Ureter (tissue), 1 donor: ENCODE measurements around the gene ETDC. TPM values are rescaled to one million over a fixed set of nuclear protein-coding genes. Genes with fewer than 3 reads are reported as not detected.
"Not testable (repeated sequence)": the region's sequence is repeated elsewhere in the genome, so short reads cannot be mapped to it uniquely, and the experiment has no call there.

Experiments used
- DNase-seq: peaks from one replicate; pipeline ENCODE4 v3.0.0-alpha.2; 2020; ENCODE audit warnings: low spot score
- total RNA-seq: library from RNA; stranded (reverse); gene quantifications from one replicate; pipeline ENCODE4 v1.2.4, GENCODE V29; 2023
- donor health status: DM: yes; HTN: yes; CAD: no.

Gene ETDC
- not detected for total RNA-seq

DNA sequence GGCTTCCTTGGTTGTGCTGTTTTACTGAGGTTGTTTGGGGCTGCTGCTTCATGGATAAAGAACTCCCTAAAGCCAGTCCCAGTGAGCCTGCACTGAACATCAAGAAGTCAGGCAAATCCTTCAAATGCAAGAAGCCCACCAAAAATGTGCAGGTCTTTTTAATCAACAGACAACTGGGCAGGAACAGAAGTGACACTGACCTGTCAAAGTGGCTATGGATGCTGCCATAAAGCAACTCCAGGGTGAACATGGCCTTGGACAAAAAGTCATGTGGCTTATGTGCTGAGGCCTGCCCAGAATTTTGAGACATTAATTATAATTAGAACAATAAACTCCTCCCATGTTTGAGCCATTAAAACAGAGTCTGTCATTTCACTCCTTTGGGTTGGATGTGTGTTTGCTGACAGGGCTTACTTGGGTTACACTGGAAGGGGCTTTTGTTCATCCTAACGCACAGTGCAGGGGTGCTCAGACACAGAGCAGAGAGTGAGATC, at the start of gene ETDC:
Gene ETDC (plus strand): TSS at position 51 of the 494 bp plus-strand sequence. CDS start 0 bp downstream, at position 51.
- no peak for DNase-seq

DNA sequence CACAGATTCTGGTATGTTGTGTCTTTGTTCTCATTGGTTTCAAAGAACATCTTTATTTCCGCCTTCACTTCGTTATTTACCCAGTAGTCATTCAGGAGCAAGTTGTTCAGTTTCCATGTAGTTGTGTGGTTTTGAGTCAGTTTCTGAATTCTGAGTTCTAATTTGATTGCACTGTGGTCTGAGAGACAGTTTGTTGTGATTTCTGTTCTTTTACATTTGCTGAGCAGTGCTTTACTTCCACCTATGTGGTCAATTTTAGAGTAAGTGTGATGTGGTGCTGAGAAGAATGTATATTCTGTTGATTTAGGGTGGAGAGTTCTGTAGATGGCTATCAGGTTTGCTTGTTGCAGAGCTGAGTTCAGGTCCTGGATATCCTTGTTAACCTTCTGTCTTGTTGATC, 48.3 kb upstream of the ETDC start:
- not testable (repeated sequence) for DNase-seq

DNA sequence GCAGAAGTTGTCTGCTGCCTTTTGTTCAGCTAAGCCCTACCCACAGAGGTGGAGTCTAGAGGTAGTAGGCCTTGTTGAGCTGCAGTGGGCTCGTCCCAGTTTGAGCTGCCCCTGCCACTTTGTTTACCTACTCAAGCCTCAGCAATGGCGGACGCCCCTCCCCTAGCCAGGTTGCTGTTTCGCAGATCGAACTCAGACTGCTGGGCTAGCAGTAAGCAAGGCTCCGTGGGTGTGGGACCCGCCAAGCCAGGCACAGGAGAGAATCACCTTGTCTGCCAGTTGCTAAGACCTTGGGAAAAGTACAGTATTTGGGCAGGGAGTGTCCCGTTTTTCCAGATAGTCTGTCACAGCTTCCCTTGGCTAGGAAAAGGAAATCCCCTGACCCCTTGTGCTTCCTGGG, 45.9 kb upstream of the ETDC start:
- DNase-seq: not testable (repeated sequence)

DNA sequence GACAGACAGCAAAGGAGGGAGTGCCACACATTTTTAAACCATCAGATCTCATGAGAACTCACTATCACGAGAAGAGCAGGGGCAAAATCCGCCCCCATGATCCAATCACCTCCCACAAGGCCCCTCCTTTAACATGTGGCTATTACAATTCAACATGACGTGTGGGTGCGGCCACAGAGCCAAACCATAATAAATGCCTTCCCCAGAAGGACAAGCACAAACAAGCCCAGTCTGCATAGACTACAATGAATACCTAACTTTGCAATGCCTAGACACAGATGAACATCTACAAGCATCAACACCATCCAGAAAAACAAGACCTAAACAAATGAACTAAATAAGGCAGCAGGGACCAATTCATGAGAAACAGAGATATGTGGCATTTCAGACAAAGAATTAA, 45.1 kb upstream of the ETDC start:
- no peak for DNase-seq

DNA sequence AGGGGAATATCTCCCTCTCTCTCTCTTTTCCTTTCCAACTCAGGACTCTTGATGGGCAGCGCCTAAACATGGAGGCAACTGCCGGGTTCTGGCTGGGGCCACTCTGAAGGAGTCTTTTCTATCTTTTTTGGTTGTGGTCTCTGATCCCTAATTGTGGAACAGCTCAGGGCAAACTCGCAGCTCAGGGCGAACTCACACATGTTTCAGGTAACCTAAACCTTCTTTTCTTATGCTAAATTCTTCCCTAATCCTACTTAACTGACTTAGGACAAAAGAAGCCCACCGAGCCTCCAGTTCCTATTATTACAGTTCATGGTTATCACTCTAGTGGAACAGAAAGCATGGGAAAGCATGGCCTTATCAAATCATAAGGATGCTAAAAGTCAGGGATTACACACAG, 36.1 kb upstream of the ETDC start:
- no peak for DNase-seq

DNA sequence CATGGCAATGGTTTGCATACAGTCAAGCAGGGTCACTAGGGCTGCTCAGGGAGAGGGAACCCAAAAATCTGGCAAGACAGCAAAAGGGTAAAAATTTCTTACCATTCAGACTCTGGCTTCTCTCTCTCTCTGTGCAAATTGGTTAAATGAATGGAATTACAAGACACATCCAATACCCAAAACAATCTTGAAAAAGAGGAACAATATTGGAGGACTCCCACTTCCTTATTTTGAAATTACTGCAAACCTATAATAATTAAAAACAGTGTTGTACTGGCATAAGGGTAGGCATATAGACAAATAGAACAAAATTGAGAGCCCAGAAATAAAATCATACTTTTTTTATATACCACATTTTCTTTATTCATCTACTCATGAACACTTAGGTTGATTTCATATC, 33.3 kb upstream of the ETDC start:
- no peak for DNase-seq

DNA sequence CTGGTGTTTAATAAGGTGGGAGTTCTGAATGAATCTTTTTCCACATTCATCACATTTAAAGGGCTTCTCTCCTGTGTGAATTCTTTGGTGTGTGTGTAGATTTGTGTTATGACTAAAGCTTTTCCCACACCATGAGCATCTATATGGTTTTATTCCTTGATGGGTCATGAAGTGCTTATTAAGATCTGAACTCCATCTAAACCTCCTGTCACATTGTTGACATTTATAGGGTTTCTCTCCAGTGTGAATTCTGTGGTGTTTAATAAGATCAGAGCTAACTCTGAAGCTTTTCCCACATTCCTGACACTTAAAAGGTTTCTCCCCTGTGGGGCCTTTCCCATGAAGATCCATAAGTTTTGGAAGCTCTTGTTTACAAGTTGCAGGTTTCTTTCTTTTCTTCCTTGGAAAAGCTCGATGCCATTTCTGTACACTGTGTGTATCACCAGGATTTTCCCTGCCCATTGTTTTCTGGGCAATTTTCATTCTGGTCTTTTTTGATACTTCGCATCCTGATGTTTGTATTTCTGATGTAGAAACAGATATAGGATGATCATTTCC, 21.9 kb upstream of the ETDC start:
- DNase-seq: no peak

DNA sequence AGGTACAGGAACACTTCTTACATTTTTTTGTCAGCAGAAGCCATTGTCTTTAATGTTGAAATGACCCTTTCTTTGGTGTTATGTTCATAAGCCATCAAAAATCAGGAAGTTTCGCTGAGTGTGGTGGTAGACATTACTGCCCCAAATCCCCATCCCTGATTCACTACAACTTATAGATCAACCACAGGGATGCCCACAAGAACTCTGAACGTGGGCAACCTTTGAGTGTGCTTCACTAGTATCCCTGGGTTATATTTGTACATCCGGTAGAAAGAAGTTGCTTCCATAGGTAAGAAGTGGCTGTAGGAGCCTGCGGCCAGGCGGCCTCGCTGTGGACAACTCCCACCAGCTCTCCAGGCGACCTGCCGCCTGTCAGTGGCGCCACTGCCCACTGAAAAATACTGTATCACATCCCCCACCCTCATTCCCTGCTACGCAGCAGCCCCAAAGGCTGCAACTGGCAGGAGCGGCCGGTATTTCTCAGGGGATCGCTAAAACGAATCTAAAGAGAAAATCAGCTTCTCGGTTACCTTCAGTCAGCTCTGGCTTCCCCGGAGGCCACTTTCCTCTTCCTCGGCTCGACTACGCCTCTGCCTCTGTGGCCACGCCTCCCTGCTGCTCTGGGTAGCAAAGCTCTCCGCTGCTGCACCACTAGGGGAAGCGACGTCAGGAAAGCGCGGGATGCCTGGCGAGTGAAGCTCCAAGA, 13.9 kb upstream of the ETDC start:
- DNase-seq: peak; percentile 46

DNA sequence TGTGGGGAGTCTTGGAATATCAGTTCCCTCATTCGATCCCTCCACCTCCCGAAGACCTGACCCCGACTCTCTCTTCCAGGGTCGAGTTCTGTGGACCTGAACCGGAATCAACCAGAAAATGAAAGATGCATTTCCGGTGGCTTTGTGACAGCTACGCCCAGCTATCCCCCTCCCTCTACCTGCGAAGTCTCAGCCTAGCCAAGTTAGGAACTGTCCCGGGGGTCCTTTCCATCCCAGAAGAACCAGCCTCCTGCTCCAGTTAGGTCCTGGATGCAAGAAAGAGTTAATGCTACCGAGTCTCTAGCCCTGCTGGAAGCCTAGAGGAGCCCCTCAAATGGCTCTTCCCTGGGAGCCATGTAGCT, 13.4 kb upstream of the ETDC start:
- no peak for DNase-seq

DNA sequence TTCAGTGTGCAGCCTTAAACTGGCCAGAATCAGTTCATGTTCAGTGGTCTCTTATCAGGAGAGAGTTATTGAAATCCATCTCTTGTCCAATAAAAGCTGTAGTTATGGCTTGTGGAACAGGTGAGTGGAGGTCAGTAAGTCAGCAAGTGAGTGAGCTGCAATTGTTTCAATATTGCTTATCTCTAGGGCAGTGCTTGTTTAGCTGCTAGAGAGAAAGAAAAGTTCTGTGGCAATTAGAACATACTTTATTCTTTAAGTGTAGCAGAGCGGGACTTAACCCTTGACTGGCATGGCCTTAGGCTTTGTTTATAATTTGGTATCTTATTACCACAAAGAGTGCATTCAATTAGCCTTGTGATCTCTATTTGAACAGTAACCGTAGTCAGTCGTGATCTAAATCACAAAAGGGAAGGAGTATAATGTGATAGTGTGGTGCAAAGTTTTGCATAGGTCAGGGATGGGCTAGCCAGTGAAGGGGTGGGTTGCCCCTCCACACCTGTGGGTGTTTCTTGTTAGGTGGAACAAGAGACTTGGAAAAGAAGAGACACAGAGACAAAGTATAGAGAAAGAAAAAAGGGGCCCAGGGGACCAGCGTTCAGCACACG, 6.9 kb upstream of the ETDC start:
- no peak for DNase-seq

DNA sequence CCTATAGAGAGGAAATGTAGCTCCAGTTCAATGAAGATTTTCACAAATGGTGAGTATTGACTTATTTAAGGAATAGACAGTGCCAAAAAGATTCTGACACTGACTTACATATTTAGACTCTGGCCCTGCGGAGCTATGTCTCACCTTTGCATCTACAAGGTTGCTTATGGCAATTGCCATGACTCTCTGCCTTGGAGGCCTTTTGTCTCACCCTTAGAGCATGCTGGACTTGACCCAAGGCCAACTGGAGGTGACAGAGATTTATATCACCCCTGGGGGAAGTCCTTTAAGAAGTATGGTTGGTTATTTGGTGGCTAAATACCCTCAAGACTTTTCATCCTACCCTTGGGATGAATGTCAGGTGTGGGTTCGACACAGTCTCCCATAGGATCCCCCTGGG, 4.5 kb upstream of the ETDC start:
- DNase-seq: no peak

DNA sequence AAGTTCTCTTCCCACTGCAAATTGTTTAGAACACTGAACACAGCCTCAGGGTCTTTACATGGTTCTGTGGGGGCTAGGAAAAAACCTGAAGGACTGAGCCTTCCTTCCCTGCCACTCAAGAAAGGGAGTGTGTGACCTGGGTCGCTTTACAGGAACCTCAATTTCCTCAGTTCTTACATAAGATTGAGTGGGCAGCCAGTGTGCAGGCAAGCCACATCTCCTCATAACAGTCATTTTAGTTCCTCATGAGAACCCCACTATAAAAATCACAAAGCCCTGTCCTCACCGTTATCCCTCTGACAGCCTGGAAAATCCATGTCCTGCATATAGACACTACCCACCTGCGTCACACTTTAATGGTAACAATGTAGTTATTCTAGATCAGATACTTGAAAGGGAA, 2.1 kb upstream of the ETDC start:
- DNase-seq: no peak

DNA sequence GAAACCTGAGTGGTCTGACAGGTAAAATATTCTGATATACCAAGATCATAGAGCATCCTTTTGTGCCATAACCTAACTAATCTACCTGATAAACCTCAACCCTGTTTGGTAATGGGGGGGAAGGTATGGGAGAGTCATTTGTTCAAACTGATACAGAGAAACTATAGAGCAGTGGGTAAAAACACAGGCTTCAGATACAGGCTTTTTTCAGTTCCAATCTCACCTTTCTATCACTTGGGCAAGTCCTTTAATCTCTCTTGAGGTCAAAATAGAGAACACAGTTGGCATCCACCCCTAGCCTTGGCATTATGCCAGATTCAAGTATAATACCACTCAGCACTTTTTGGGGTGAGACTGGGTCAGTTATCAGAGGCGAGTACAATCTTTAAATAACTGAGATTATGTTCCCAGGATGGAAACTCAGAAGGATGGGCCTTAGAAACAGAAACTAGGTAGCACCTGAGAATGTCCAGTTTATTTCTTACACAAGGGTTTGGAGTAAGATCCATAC, 880 bp upstream of the ETDC start:
- DNase-seq: no peak

DNA sequence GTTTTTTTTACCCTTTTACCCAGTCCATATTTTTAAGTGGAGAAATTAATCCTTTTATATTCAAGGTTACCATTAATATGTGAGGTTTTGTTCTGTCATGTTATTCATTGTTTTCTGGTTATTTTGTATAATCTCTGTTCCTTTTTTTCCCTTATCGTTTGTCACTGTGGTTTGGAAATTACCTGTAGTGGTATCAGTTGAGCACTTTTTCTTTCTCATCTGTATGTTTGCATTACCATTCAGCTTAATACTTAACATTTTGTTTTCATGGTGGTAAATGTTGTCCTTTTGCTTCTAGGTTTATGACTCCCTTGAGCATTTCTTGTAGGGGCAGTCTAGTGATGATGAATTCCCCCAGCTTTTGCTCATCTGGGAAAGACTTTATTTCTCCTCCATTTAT, 6.6 kb downstream of the ETDC start:
- no peak for DNase-seq

DNA sequence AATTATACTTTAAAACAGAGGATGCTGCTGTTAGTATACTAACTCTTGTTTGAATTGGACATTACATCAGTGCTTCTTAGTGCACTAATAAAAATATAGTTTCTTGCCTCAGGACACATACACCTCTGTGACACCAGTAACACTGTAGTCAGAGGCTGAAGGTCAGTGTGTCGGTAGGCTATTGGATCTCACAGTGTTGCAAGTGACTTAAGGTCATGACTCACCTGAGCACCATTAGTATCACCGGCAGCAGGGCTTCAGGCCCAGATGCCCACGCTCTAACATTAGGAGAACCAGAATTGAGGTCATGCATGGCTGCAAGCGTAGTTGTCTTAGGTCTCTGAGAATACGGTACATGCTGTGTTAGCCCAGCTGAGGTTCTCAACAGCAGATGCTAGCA, 15.2 kb downstream of the ETDC start:
- no peak for DNase-seq

DNA sequence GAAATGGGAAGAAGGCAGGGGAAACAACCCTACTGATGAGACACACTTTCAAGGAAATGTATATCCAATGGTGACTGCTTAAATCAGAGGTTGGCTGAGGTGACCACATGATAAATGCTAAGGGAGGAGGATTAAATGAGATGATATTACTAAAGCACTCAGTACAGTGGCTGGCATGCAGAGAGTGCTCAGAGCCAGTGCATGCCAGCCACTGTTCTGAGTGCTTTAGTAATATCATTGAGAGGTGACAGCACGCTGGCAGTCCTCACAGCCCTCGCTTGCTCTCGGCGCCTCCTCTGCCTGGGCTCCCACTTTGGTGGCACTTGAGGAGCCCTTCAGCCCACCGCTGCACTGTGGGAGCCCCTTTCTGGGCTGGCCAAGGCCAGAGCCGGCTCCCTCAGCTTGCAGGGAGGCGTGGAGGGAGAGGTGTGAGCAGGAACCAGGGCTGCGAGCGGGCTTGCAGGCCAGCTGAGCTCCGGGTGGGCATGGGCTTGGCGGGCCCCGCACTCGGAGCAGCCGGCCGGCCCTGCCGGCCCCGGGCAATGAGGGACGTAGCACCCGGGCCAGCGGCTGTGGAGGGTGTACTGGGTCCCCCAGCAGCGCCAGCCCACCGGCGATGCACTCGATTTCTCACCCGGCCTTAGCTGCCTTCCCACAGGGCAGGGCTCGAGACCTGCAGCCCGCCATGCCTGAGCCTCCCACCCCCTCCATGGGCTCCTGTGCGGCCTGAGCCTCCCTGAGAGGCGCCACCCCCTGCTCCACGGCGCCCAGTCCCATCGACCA, 15.9 kb downstream of the ETDC start:
- DNase-seq: not testable (repeated sequence)

DNA sequence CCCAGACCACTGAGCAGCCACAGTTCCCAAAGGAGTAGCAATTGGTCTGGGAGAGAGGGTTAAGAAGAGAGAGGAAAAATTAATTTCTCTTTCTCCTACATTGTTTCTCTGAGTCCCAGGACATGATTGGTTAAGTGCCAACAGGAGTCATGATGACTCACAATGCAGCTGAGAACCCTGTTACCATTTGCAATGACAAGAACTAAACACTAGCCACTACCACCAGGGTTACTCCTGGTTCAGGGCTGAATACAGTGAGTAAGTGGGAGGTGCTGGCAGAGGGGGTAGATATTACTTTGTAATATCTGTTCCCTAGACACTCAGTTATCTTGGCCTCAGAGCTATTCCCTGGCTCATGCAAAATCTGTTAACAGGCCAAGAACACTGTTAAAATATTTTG, 18.0 kb downstream of the ETDC start:
- DNase-seq: no peak

DNA sequence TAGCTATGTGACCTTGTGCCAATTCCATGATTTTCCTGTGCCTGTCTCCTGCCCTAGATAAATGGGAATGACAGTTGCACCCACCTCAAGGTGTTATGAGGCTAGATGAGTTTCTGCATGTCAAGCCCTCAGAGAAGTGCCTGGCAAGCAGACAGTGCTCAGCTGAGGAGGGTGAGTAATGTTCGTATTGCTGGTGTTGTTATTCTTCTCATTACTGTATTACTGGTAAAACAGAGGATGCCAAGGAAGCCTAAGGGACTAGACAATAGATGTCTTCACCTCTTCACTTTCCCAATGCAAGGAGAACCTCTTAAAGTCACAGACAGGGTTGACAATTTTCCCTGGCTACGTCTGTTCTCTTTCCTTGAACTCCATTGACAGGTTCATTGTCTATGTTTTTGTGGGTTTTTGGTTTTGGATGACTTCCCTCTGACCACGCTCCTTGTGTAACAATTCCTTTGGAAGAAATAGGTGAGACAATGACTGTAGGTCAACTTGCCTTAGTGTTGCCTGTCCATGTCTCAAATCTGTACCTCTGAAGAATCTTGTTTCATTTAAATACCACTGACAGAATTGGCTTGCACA, 19.2 kb downstream of the ETDC start:
- DNase-seq: no peak

DNA sequence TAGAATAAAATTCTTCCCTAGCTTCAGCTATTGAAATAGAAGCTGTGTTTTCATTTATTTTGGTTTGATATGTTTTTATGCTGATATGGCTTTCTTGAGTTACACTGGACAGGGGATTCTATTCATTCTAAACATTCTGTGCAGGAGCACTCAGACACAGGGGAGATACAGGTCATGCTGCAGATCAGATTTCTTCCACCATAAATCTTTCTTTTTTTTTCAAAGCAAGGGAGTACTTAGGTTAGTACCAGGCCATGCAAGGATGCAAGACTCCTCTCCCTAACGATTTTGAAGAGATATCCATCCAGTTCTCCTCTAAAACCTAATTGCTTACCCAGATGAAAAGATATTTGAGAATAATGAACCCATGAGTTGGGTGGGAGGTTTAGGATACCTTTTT, 21.4 kb downstream of the ETDC start:
- no peak for DNase-seq

DNA sequence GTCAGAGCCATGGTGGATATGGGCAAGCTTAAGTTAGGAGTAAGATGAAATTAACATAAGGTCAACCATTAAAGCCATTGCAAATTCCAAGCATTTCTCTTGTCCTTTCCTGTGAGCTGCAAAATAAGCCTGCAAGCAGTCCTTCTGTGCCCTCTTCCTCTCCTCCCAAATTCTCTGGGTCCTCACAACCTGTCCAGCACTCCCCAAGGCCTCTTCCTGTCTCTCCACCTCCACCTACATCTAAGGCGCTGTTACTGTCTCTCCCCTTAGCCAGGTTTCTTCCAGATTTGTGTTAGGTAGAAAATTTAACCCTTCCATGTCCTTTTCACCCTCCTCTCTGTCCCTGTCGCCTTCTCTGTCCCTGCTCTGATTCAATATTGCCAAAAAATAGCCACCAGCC, 22.2 kb downstream of the ETDC start:
- no peak for DNase-seq

DNA sequence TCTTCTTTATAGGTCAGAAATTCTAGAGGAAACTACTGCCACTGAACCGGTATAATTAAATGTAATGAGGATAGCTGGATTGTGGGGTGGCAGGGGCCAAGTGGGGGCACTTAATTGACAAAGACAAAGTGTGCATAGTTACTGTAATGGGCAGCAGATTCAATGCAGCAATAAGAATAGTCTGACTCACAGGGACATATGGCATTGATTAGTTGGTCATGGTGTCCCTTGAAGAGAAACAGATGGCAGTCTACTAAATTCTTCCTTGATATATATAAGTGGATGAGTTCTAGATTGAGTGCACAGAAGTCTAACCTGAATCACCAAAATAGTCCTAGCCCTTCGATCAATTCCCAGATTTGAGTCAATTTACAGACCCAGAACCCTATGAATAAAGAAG, 31.6 kb downstream of the ETDC start:
- DNase-seq: no peak

DNA sequence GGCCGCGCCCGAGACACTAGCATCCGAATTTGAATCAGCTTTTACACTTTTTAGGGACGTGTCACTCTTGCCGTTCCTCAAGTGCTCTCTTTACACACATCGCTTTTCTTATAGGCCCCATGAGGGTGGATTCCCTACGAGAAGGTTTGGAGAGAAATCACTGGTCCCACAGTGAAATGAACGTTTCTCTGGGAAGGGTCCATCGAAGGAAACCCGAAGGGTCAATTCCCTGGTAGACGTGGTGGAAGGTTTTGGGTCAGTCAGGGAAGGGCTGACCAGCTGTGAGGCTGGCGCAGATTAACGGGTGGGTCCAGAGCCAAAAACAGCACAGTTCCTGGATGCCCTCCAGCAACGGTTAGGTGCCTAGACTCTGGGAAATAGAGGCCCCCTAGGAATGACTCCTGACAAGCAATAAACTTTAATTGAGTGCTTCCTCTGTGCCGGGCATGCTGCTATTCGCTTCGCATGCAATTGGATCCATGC, 35.9 kb downstream of the ETDC start:
- peak; percentile 59 for DNase-seq
